ENCODE results near the gene FASTKD3.
A peak's percentile ranks its signal among the peaks of the same experiment; 100 is the strongest.

The FASTKD3 gene

GRCh38 chr5:7881091-7881490 is 12.3 kb upstream of the FASTKD3 start:
- no peak for DNase-seq (ENCODE audit: low read depth)

- no peak for DNase-seq (ENCODE audit: low read depth)
Observed at GRCh38 chr5:7878381-7878873, 9.6 kb upstream of the FASTKD3 start.

- DNase-seq (ENCODE audit: low read depth): no peak
Observed at GRCh38 chr5:7877851-7878250, 9.0 kb upstream of the FASTKD3 start.

- no peak for DNase-seq (ENCODE audit: low read depth)
Observed at GRCh38 chr5:7876867-7877266, 8.0 kb upstream of the FASTKD3 start.

GRCh38 chr5:7875151-7875550 is 6.3 kb upstream of the FASTKD3 start:
- DNase-seq (ENCODE audit: low read depth): no peak

GRCh38 chr5:7874639-7875038 is 5.8 kb upstream of the FASTKD3 start:
- no peak for DNase-seq (ENCODE audit: low read depth)

- DNase-seq (ENCODE audit: low read depth): peak; percentile 17
Observed at GRCh38 chr5:7873216-7873615, 4.4 kb upstream of the FASTKD3 start.

GRCh38 chr5:7872517-7873130 is 3.8 kb upstream of the FASTKD3 start:
- DNase-seq (ENCODE audit: low read depth): no peak

- no peak for DNase-seq (ENCODE audit: low read depth)
Observed at GRCh38 chr5:7871653-7872052, 2.8 kb upstream of the FASTKD3 start.

GRCh38 chr5:7869474-7870136 is 774 bp upstream of the FASTKD3 start:
- DNase-seq (ENCODE audit: low read depth): peak; percentile 8

- DNase-seq (ENCODE audit: low read depth): no peak
Observed at GRCh38 chr5:7868427-7868772, 431 bp downstream of the FASTKD3 start.

- no peak for DNase-seq (ENCODE audit: low read depth)
Observed at GRCh38 chr5:7867260-7867659, 1.6 kb downstream of the FASTKD3 start.

- no peak for DNase-seq (ENCODE audit: low read depth)
Observed at GRCh38 chr5:7866196-7866595, 2.6 kb downstream of the FASTKD3 start.

- DNase-seq (ENCODE audit: low read depth): no peak
Observed at GRCh38 chr5:7857926-7858632, 10.8 kb downstream of the FASTKD3 start.

- DNase-seq (ENCODE audit: low read depth): no peak
Observed at GRCh38 chr5:7857361-7857760, 11.5 kb downstream of the FASTKD3 start.

- no peak for DNase-seq (ENCODE audit: low read depth)
Observed at GRCh38 chr5:7856855-7857254, 12.0 kb downstream of the FASTKD3 start.

- DNase-seq (ENCODE audit: low read depth): no peak
Observed at GRCh38 chr5:7855611-7856010, 13.2 kb downstream of the FASTKD3 start.

GRCh38 chr5:7852988-7853387 is 15.8 kb downstream of the FASTKD3 start:
- no peak for DNase-seq (ENCODE audit: low read depth)

GRCh38 chr5:7852542-7852941 is 16.3 kb downstream of the FASTKD3 start:
- DNase-seq (ENCODE audit: low read depth): no peak

GRCh38 chr5:7851617-7852289 is 17.1 kb downstream of the FASTKD3 start:
- DNase-seq (ENCODE audit: low read depth): no peak

GRCh38 chr5:7851240-7851592 is 17.6 kb downstream of the FASTKD3 start:
- DNase-seq (ENCODE audit: low read depth): no peak

- DNase-seq (ENCODE audit: low read depth): peak; percentile 26
Observed at GRCh38 chr5:7850395-7851239, 18.2 kb downstream of the FASTKD3 start, which contains the start of gene CFAP90. TSS of gene CFAP90 (minus strand) at chr5:7851133. CDS start at chr5:7851021, 112 bp downstream.
